Left renal cortex interstitium (tissue), 4 donors: ENCODE results near the gene YBX3. TPM values are rescaled to one million over a fixed set of nuclear protein-coding genes. Genes with fewer than 3 reads are reported as not detected.

Experiments used
- DNase-seq, 4 donors: peaks; one replicate each; pipeline ENCODE4 v3.0.0-alpha.2; 2013; ENCODE audit warnings: low read depth in 4 of 4, low spot score in 2 of 4, missing footprints in 1 of 4
- polyA plus RNA-seq, 4 donors: library from polyadenylated mRNA; unstranded; fragments of 120-200 nt; gene quantifications; one replicate each; pipeline ENCODE4 v1.2.1, GENCODE V29; 2013; ENCODE audit not compliant: insufficient read length in 4 of 4

Gene YBX3
- polyA plus RNA-seq, 4 donors, result 215 to 278 (median 231) TPM

DNA sequence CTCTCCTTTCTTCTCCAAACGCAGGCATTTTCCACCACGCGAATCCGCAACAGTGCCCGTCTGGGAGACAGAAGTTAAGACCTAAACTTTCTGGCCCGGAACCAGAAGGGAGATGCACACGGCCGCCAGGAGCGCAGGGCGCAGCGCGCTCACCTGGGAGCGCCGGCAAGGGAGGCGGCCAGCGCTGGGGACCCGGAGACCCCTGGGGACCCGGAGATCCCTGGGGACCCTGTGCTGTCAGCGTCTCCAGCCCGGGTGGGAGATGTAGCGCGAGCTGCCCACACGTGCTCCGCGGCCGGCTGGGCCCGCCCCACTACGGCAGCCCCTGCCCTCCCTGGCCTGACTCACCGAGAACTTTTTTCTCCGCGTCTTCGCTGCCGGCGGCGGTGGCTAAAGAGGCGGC, 620 bp downstream of the YBX3 start:
- DNase-seq, result no peak

DNA sequence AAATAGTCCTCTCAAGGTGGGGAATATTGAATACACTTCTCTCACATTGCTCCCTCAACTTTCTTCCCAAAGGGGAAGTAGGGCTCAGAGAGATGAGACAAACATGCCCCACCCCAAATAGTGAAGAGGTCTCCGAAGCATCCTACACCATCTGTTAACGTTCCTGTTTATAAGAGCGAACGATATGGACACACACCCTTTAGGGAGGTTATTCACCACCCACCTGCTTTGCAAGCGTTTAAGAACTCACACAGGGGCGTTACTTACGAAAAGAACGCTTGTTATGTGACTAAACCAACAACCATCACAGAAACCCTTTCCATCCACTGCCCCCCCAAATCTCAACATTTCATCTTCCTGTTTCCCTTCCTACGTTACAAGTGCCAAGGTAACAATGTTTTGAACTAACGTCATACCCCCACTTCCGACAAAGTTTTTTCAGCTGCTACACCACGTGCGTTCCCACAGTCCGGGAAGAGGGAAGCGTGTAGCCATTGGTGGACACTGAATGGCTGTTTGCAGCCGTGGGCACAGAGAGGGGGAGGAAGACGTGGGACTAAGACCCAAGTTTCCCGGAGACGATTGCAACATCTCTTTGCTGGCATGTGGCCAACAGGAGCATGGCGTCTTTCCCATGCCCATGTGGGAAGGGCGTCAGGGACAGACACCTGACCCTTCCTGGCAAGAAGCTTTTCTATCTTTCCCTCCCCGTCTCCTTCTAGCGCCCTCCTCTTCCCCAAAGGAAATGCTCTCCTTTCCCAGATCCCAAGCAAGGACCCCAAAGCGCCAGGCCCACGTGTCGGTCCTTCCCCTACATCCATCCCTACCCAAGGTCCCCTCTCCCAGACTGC, 1.2 kb downstream of the YBX3 start:
- peak in 2 of 4 donors; percentile 77 to 83 for DNase-seq

DNA sequence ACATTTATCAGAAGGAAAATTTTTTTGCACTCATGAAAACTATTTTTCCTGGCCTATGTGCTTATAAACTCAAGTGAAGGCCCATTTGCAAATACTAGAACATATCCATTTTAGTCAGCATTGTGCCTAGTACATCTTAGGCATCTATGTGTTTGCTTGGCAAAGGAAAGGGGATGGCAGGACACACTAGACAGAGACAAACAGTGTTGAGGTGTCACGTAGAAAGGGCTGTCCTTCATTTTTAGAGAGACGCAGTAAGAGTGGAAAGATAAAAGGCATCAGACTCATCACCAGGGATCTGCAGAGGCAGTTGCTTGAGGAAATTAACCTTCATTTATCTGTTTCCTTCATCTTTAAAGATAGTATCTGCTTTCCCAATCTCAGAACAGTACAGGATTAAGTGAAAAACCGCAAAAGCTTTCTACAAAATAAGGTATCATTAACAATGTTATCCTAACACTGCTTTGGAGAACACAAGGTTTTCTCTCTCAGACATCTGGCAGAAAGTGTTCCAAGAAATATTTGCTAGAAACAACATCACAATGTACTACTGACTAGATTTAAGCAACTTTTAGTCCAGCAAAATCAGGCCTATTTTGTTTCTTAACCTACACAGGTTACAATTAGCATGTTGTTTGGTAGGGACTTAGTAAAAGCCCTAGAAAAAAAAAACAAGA, 2.0 kb downstream of the YBX3 start:
- DNase-seq, result no peak

DNA sequence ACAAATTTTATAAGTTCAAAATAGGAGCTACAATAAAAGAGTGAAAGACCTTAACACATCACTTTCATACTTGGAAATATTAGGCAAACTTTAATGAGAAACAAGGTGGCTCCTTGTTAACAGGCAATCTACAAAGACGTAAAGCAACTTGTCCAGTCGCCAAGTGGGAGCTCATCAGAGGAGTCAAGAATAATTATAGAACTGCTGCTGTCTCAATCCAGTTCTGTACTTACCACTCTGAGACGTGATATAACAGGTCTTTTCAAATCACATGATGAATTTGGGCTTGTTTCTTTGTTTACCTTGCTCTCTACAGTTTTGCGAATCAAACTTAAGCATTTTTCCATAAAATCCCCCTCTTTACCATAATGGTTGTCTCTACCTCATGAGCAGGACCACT, 3.6 kb downstream of the YBX3 start:
- DNase-seq, result no peak

DNA sequence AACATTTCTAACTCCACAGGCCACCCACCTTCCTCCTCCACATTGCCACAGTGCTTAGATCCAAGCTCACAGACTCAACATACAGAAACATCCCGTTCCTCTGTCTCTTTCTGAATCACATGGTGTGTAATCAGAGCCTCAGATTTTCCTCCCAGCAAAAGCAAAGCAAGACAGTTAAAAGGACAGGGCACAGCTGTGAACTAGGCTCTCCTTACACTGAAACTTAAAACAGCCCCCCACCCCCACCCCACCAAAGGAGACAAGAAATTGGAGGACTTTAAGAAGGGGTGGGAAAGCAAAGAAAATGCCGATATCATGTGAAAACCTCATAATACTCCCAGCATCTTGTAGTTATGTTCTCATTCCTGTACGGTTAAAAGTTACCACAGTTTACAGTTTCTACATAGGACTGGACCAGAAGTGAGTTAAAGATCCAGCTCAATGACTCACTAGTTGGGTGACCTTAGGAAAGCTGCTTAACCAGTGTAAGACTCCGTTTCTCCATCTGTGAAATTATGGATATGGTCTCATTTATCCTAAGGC, 4.8 kb downstream of the YBX3 start:
- DNase-seq, result peak in 1 of 4 donors; percentile 68

DNA sequence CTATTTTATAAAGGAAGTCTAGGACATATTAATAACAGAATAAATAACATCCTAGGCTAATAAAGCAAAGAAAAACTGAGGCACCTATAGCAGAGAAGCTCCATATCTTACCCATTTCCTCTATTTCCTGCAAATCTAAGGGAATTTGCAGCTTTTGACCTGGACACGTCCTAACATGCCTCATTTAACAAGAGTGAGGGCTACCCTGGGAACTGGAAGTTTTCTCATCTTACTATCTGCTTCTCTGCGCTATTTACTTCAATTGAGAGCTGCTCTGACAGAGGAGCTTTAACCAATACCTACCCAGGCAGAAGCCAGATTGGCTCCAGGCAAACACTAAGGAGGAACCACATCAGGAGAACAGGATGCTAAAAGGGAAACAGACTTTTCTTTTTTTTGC, 5.7 kb downstream of the YBX3 start:
- DNase-seq, result no peak

DNA sequence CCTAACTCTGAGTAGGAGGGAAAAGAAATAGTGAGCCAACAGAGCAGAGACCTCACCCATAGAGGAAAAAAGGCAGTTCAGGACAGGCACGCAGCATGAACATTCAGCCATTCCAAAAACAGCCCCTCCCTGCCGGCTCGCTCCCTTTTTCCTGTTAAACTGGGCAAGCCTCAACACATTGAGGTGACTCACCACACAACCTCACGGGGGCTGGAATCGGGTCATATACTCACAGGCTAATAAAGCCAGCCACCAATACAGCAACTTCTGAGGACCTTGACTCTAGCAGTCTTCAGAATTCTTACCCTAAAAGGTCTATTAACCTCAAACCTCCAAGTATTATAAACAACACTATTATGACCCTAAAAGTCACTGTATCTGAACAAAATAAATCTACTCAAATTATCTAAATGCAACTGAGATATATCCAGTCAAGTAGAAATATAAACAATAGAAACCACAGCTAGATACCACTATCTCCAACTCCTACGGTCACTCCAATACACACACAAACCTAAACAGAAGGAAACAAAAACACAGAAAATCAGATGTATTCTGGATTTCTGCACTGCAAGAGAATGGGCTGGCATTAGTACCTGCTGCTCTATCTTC, 6.3 kb downstream of the YBX3 start:
- no peak for DNase-seq

DNA sequence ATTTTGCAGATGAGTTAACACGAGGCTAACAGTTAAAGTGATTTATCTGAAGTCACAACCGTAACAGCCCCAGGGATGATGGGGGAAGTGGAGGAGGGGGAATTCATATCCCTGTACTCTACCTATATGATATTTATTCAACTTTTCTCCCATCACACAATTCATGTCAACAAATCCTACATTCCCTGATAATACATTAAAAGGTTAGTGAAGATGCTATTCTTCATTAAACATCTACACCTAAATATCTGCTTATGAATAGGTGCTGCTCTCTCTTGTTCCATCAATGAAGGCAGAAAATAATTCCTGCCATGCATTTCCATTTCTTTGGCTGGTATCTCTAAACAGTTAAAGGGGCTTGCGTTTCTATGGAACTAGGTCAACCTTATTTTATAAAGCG, 6.8 kb downstream of the YBX3 start:
- DNase-seq, result no peak

DNA sequence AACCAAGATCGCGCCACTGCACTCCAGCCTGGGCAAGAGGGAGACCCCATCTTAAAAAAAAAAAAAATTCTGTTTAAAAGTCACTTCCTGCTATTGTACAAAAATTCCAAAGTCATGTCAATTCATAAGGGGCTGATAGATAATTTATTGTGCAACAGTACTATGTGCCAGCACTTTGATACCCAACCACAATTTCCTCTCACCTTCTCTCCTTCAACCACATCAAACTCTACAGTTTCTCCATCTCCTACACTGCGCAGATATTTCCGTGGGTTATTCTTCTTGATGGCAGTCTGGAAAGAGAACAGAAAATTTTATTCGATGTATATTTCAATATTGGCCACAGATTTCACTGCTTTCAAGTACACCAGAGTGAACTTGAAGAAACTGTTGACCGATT, 7.6 kb downstream of the YBX3 start:
- DNase-seq, result no peak

DNA sequence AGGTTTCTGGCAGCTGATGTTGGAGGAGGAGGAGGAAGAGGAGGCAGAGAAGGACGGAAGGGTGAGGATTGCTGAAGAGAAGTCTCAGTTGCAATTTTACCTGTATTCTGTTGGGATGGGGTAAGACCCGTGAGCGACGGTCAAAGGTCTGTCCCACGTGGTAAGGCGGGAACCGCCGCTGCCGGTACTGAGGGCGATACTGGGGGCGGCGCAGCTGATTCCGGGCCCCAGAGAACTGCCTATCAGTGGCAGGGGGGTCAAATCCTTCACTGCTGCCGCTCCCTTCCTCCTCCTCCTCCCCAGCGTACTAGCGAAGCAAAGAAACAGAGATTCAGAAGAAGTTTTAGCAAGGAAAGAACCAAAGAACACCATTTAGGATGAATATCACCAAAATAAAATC, 13.3 kb downstream of the YBX3 start:
- no peak for DNase-seq

DNA sequence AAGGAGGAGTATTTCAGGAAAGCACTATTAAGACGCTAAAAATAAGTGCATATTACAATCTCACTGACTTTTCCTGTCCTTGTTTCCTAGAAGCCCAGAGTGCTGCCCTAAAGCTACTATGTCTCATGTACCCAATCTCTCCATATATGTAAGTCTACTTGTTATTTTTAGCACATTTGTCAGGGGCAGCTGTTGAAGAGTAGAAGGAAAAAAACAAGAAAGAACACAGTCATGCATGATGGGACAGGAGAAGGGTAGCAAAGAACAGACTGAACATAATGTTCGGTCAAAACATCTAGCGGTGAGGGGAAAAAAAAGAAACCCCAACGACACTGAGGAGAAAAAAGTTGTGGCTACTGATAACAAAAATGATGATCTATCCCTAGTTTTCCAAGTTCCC, 14.3 kb downstream of the YBX3 start:
- no peak for DNase-seq

DNA sequence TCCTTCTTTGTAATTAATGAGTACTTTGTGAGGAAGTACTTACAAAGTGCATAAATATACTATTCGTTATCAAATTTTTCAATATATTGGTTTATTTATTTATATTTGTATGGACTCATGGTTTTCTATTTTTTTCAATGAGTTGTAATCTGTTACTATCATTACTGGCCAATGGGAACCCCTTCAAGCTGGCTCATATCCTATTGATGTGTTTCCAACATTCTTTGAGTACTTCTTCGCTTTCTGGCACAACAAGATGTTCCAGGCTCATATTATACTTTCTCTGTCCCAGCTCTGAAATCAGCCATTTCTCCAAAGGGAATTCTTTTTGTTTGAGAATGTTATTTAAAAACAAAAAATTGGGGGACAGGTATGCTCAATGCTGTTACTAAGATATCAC, 17.5 kb downstream of the YBX3 start:
- no peak for DNase-seq

DNA sequence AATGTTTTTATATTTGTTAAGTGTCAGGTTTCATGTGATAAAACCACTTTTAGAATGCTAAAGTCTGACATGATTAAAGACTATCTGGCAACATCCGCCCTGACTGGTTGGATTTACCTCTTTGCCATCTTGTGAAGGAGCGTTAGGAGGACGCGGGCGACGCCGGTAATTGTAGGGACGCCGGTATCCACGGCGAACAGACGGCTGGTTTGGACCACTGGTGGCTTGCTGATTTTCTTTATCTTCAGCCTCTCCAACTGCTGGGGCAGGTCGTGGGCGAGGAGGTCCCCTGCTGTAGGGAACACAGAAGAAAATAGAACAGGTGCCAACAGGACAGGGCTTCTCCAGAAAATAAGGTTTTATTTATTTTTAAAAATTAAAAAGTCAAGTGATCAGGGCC, 21.3 kb downstream of the YBX3 start:
- no peak for DNase-seq

DNA sequence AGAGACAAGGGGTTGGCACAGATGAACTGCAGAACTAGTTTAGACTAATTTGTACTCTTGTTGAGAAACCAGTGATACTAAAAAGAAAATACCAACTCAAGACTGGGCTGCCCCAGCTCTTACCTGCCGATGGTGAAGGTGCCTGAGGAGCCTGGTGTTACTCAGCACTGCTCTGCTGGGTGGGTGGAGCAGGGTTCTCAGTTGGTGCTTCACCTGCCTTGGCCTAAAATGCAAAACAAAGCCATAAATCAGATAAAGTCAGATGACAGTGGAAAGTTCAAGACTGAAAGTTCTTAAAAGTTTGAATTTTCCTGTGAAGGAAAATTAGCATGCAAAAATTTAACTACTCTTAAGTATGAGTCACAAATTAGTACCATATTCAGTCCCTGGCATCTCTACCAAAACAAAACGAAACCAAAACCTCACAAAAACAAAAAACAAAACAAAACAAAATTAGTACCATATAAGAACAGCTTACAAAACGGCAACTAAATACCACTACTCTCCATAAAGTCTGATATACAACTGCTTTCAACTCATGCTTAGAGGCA, 21.9 kb downstream of the YBX3 start:
- no peak for DNase-seq

DNA sequence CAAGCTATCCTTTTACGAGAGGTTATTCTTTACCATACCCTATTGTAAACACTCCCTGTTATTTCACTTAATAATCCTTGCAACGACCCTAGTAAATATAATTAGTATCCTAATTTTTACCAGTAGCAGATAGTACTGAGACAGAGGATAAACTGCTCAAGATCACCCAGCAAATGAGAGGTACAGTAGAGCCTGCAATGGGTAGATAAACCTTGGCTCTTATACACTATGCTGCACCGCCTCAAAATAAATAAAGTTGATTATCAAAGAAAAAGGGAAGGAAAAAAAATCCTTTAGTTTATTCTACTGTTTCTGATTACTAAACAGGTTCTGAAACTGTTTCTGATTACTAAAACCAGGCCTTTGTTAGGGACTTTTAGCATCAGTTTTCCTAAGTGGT, 22.5 kb downstream of the YBX3 start:
- no peak for DNase-seq

DNA sequence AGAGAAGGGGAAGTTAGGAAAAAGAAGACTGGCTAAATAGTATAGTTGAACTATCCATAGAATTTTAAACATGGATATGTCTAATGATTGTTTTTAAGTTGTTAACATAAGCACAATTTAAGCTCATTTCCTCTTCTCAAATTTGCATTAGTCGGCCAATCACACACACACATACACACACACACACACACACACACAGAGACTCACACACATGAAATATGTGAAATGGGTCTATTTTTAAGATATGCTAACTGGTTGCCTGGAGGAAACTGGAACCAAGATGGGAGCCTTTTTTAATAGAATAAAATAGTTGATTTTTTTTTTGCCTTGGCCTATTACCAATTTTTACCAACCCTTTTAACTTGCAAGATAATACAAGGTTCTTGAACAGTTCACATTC, 25.3 kb downstream of the YBX3 start:
- DNase-seq, result no peak

DNA sequence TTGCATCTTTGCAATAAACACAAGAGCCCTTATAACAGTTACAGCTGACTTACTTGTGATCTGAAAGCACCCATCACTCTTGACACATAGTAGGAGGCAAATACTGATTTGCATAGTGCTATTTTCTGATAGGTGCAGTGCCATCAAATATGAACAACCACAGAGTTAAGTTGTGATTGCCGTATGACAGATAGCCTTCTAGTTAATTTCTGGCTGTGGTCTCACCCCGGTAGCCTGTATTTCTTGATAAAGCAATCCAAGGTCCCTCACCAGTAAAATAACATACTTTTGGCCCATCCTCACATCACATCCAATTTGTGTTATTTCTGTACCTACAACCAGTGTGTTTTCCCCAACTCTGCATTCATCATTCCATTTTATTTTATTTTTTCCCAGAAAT, 26.0 kb downstream of the YBX3 start:
- DNase-seq, result no peak

DNA sequence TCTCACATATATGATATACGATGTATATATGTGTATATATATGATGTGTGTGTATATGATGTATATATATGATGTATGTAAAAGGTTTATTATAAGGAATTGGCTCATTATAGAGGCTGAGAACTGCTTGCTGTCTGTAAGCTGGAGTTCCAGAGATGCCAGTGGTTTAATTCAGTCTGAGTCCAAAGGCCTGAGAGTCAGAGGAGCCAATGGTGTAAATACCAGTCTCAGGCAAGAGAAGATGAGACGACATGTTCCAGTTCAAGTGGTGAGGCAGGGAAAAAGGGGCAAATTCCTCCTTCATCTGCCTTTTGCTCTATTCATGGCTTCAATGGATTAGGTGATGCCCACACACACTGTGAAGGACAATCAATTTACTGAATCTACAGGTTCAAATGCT, 32.2 kb downstream of the YBX3 start:
- DNase-seq, result no peak

DNA sequence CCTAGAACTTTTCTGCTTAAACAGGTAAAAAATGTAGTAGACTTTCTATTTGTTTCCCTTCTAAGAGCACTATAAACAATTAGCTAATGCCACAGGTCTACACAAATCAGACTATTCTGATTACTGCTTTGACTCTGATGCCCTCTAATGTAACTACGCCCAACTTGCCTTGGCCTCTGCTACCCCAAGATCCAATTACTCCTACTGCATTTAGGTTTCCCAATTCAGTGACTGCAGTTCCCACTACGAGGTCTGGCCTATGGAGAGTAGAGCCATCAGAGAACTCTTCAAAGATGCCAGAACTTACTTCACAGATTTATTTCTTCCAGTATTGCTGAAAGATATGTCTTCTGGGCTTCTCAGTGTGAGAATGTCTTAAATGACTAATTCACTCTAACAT, 34.0 kb downstream of the YBX3 start:
- DNase-seq, result no peak

DNA sequence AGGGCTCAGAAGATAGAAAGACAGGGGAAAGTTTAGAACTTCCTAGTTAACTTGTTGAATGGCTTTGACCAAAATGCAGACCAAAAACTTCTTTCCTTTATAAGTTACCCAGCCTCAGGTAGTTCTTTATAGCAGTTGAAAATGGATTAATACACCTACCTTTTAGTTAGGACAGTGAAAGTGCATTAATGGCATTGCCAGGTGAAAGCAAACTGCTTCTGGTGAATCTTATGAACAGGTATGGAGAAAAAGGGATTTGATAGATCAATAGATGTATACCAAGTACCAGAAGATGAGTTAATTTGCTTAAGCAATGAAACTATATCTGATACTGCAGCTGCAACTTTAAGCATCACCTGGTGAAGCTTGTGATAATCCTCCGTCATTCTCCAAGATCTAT, 35.1 kb downstream of the YBX3 start:
- DNase-seq, result no peak

DNA sequence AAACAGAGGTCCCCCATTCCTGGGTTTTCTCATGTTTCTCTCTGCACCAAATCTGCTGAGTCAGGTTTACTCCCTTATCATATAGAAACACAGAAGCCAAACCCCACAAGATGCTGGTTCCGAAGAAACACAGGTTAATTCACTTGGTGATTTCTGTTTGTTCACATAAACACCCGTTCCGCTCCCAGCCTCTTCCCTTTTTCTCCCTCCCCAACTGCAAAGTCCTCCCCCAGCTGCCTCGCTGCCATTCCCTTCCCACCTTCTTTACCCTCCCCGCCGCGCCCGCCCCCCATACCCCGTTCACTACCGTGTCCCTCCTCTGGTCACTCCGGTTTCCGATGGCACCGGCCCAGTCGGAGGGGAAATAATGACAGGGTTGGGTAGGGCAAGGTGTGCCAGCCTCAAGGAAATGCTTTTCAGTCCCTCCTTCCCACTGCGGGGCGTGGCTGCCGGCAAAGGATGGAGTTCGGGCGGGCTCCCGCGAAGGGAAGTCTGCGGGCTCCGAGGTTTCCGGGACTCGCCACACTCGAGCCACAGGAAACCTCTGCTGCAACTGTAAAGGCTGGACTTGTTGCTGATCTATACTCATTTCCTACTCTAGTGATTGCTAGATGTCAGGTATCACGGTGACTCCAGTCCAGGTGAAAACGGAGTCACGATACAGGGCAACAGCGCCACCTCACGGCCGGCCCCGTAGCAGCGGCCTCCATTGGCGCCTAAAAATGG, 49.3 kb downstream of the YBX3 start, which contains the start of gene STYK1:
STYK1 (minus strand) TSS at position 394 of the 726 bp plus-strand sequence. CDS start 39,434 bp downstream, outside the sequence.
- DNase-seq, result peak; percentile 9 to 37 (median 26)
